ENCODE measurements around the gene TNIK. TPM values are rescaled to one million over a fixed set of nuclear protein-coding genes. Genes with fewer than 3 reads are reported as not detected.

Gene TNIK
- total and polyA plus RNA-seq, 10 donors, result 0.85 to 34.5 (median 14.1) TPM

- no peaks in the 10 kb centered on the region for H3K4me1 ChIP-seq
- H3K4me3 ChIP-seq, result no peak overlapping the region
- H3K27me3 ChIP-seq (replicated peaks in 1 of 7), result no peaks in the 10 kb centered on the region
- no peaks in the 10 kb centered on the region for H3K9me3 ChIP-seq
- WGBS, 5 donors, result 71 to 91% (median 79%) methylated on average over 4 of the region's 4 CpGs
- H3K36me3 ChIP-seq, result no peaks in the 10 kb centered on the region
- intact Hi-C loops (cut with DNase I; ENCODE audit: low total_unique reads), result loop anchor here (5.0 kb wide), 1 partner anchor 521 kb away; no protein-coding TSS in a partner anchor
- TF ChIP-seq POLR2A (IDR thresholded peaks at IDR 0.05), result no peak
- TF ChIP-seq CTCF (IDR thresholded peaks at IDR 0.05 in 8 of 11, conservative IDR thresholded peaks at IDR 0.05 in 3 of 11), result no peak
- TF ChIP-seq POLR2AphosphoS5 (IDR thresholded peaks at IDR 0.05), result no peak
- no peak overlapping the region for H3K27ac ChIP-seq
- DNase-seq, result no peak
These were observed 413.4 kb downstream of the TNIK start for GRCh38 chr3:171046760-171047159.

GRCh38 chr3:171044835-171045793 lies 415.1 kb downstream of the TNIK start:
- intact Hi-C loops (cut with DNase I; ENCODE audit: low total_unique reads), result loop anchor here (5.0 kb wide), 1 partner anchor 522 kb away; no protein-coding TSS in a partner anchor
- H3K36me3 ChIP-seq, result no peaks in the 10 kb centered on the region
- no peak overlapping the region for H3K27ac ChIP-seq
- no peaks in the 10 kb centered on the region for H3K27me3 ChIP-seq (replicated peaks in 1 of 7)
- no peaks in the 10 kb centered on the region for H3K9me3 ChIP-seq
- TF ChIP-seq CTCF (IDR thresholded peaks at IDR 0.05 in 8 of 11, conservative IDR thresholded peaks at IDR 0.05 in 3 of 11), result no peak
- no peak for TF ChIP-seq POLR2AphosphoS5 (IDR thresholded peaks at IDR 0.05)
- no peak for TF ChIP-seq POLR2A (IDR thresholded peaks at IDR 0.05)
- H3K4me3 ChIP-seq, result no peak overlapping the region
- H3K4me1 ChIP-seq, result no peaks in the 10 kb centered on the region
- 84 to 91% (median 88%) methylated on average over 14 of the region's 14 CpGs for WGBS, 5 donors
- no peak for DNase-seq

- Histone ChIP-seq H3K27me3 (replicated peaks in 1 of 7) (no peaks in the 10 kb centered on the region), H3K9me3 (no peaks in the 10 kb centered on the region), H3K4me1 (no peaks in the 10 kb centered on the region), H3K27ac (no peak overlapping the region), H3K4me3 (no peak overlapping the region), H3K36me3 (no peaks in the 10 kb centered on the region)
- WGBS, 5 donors, result 38 to 92% (median 77%) methylated on average over 1 of the region's 1 CpG
- TF ChIP-seq POLR2AphosphoS5 (IDR thresholded peaks at IDR 0.05) (no peak), CTCF (IDR thresholded peaks at IDR 0.05 in 8 of 11, conservative IDR thresholded peaks at IDR 0.05 in 3 of 11) (no peak), POLR2A (IDR thresholded peaks at IDR 0.05) (no peak)
- intact Hi-C loops (cut with DNase I; ENCODE audit: low total_unique reads), result no loop called here
- no peak for DNase-seq
These were observed 415.8 kb downstream of the TNIK start for GRCh38 chr3:171044384-171044783.

GRCh38 chr3:171039674-171040073 lies 420.5 kb downstream of the TNIK start:
- Histone ChIP-seq H3K27me3 (replicated peaks in 1 of 7) (peaks cover 0 to 7% (median 0%) of the 10 kb centered on the region in 7 donors), H3K4me1 (no peaks in the 10 kb centered on the region), H3K27ac (no peak overlapping the region), H3K36me3 (no peaks in the 10 kb centered on the region), H3K9me3 (no peaks in the 10 kb centered on the region), H3K4me3 (no peak overlapping the region)
- intact Hi-C loops (cut with DNase I; ENCODE audit: low total_unique reads), result no loop called here
- 75 to 89% (median 81%) methylated on average over 1 of the region's 1 CpG for WGBS, 5 donors
- TF ChIP-seq POLR2AphosphoS5 (IDR thresholded peaks at IDR 0.05), result no peak
- no peak for TF ChIP-seq POLR2A (IDR thresholded peaks at IDR 0.05)
- TF ChIP-seq CTCF (IDR thresholded peaks at IDR 0.05 in 8 of 11, conservative IDR thresholded peaks at IDR 0.05 in 3 of 11), result no peak
- no peak for DNase-seq
